CD4-positive, alpha-beta T cell treated with Interleukin-15 for 1 hour (primary cell): ENCODE data around the gene OR11H7.
"Not testable (repeated sequence)": the region's sequence is repeated elsewhere in the genome, so short reads cannot be mapped to it uniquely, and the experiment has no call there.

Experiments used
- DNase-seq: peaks from one replicate; pipeline ENCODE4 v3.0.0-alpha.2; 2020

OR11H7 gene

DNA sequence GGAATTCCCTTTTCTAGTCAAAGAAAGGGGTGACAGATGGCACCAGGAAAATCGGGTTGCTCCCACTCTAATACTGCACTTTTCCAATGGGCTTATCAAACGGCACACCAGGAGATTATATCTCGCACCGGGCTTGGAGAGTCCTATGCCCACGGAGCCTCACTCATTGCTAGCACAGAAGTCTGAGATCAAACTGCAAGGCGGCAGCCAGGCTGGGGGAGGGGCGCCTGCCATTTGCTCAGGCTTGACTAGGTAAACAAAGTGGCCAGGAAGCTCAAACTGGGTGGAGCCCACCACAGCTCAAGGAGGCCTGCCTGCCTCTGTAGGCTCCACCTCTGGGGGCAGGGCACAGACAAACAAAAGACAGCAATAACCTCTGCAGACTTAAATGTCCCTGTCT lies 51.5 kb downstream of the OR11H7 start:
- not testable (repeated sequence) for DNase-seq
